GM21723 (cell line): ENCODE data around the gene USP33.
"Not testable (repeated sequence)": the region's sequence is repeated elsewhere in the genome, so short reads cannot be mapped to it uniquely, and the experiment has no call there.

ENCODE experiments used
- ATAC-seq: cut with Tn5 transposase; IDR thresholded peaks from one replicate; pipeline ENCODE4 v1.9.1; 2021; ENCODE audit warnings: mild to moderate bottlenecking, moderate library complexity; ENCODE audit not compliant: unreplicated experiment

USP33 gene

DNA sequence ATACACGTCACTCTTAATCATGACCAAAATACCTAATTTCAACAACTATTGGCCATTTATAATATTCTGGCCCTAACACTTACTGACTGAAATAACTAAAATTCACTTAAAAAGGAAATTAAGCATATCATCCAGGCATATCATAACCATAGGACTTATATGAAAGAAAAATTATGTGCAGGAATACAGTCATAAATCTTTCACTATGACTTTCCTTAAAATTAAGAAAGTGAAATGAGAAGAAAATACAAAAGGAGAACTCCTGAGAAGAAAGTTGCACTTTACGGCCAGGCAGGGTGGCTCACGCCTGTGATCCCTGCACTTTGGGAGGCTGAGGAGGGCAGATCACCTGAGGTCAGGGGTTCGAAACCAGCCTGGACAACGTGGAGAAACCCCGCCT is 86.6 kb downstream of the USP33 start:
- ATAC-seq = no peak

DNA sequence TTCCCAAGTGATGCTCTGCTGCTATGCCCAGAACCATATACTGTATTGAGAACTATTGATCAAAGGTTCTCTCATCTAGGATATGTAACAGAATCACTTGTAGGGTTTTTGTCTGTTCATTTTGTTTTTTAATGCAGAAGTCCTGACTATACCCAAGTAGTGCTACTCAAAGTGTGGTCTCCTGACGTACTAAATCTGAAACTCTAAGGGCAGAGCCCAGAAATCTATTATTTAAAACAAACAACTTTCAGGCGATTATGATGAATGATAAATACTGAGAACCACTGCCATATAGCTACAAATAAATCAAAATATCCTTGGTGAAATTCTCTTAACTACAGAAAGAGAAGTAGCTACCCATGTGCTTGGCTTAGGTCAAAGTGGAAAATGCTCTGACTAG is 87.3 kb downstream of the USP33 start:
- peak; percentile 51 for ATAC-seq

DNA sequence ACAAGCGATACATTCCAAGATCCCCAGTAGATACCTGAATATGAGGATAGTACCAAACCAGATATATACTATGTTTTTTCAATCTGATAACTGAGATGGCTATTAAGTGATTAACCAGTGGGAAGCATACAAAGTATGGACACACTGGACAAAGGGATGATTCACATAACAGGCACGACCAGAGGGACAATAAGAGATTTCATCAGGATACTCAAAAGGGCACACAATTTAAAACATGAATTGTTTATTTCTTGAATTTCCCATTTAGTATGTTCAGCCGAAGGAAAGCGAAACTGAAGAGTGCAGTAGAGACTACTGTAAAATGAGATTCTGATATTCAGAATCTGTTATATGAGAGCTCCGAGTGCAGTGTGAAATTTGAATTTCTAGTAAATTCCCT is 87.8 kb downstream of the USP33 start:
- peak; percentile 49 for ATAC-seq

DNA sequence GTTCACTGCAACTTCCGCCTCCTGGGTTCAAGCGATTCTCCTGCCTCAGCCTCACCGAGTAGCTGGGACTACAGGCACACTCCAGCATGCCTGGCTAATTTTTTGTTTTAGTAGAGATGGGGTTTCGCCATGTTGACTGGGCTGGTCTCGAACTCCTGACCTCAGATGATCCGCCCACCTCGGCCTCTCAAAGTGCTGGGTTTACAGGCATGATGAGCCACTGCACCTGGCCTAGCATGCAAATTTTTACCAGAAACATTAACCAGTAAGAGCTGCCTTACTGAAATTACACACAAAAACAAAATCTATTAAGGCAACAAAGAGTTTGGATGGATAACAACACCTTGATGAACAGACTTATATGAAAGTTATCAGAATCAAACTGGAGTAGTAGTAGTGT is 89.3 kb downstream of the USP33 start:
- ATAC-seq = no peak

DNA sequence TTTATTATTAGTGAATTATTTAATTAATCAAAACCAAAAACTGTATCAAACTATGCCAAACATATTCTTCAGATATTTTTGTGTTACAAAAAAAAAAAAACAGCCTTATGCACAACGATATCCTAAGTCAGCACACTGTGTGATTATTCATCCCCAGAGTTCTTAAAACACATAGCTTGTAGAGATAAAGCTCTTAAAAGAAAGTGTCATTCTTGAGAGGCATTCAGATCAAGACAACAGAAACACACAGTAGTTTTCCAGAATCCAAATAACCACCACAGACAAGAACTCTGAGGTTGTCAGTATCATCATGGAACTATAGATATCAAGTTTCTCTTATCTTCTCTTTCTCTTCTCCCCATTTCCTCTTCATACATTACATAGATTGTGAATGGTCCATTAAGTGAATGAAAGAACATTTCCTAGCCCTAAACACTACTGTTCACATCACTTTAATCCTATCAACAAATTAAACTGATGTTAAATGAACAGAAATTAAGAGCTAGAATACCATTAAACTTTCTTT is 90.7 kb downstream of the USP33 start:
- no peak for ATAC-seq

DNA sequence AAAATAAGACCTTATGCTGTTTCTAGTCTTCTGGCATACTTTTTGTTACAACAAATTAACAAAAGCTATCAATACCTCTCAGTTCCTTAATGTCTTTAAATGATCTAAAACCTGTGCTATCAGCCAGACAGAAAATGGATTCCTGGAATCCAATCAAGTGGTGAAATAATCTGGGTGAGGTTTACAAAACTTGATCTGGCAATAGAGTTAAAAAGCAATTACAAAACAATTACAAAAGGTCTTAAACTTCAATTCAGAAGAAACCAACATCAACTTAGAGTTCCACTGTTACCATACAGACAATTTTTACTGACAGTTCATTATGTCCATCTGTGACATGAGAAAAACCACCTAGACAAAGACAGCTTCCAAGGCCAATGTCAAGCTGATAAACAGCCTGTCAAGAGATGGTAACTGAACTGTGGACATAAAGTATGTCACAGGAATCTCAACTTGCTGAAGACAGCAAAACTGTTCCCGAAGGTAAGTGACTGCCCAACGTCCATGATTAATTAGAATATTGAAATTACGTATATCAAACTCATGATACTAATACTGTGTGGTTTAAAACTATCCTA is 94.6 kb downstream of the USP33 start:
- ATAC-seq = no peak

DNA sequence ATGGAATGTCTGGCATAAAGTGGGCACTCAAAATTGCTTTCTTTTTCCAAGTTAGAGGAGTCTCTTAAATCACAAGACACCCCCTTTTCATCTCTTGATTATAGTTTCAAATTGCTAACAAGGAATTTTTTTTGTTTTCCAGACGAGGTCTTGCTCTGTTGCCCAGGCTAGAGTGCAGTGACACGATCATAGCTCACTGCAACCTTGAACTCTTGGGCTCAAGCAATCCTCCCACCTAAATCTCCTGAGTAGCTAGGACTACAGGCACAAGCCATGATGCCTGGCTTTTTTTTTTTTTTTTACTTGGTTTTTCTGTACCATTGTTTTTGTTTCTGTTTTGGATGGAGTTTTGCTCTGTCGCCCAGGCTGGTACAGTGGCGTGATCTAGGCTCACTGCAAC is 98.0 kb downstream of the USP33 start:
- no peak for ATAC-seq

DNA sequence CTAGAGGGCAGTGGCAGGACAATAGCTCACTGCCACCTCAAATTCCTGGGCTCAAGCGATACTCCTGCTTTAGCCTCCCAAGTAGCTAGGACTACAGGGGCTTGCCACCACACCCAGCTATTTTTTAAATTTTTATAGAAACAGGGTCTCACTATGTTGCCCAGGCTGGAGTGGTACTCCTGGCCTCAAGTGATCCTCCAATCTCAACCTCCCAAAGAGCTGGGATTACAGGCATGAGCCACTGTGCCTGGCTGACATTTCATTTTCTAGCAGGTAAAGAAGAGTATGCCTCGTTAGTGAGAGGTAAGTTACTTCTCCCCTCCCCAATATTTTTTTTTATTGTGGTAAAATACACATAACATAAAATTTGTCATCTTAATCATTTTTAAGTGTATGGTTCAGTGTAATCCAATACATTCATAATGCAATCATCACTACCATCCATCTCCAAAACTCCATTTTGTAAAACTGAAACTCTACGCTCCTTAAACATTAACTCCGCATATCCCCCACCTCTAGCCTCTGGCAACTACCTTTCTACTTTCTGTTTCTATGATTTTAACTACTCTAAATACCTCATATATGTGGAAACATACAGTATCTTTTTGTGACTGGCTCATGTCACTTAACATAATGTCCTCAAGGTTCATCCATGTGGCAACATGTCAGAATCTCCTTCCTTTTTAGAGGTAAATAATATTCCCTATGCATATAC is 99.6 kb downstream of the USP33 start:
- no peak for ATAC-seq

DNA sequence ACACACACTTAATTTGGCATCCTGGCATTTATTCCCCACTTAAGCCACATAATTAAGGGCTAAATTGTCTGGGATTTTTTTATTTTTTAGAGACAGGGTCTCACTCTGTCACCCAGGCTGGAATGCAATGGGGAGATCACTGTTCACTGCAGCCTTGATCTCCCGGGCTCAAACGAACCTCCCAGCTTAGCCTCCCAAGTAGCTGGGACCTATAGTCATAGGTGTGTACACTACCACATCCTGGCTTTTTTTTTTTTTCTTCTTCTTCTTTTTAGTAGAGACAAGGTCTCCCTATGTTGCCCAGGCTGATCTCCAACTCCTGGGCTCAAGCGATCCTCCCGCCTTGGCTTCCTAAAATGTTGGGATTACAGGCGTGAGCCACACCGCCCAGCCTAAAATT is 101.4 kb downstream of the USP33 start:
- ATAC-seq = no peak

DNA sequence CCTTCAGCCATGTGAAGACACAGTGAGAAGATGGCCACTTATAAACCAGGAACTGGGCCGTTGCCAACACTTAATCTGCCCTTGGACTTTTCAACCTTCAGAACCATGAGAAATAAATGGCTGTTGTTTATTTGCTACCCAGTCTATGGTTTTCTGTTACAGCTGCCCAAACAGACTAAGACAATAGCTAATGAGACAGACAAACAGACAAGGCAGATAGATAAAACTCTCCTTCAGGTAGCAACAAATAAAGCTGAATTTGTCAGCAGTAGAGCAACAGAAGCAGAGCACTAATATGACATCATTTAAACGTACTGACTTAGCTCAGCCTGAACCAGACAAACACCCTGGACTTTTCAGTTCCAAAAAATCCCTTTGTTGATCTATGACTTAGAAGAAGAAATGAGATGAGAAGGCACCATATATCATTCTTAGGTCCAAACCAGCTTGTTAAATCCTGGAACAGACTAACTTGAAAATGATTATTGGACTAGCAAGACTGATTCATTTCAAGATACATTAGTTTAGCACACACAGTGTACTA is 104.1 kb downstream of the USP33 start:
- no peak for ATAC-seq

DNA sequence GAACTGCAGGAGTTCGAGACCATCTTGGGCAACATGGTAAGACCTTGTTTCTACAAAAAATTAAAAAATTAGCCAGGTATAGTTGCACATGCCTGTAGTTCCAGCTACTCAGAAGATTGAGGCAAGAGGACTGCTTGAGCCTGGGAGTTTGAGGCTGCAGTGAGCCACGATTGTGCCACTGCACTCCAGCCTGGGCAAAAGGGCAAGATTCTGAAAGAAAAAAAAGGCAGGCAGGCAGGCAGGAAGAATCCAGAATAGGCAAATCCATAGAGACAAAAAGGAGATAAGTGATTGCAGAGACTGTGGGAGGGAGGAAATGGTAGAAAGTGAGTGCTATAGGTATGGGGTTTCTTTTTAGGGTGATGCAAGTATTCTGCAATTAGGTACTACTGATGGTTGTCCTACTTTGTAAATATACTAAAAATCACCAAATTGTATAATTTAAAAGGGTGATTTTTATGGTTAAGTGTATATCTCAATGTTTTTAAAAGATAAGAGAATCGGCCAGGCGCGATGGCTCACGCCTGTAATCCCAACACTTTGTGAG is 106.6 kb downstream of the USP33 start:
- ATAC-seq = no peak

DNA sequence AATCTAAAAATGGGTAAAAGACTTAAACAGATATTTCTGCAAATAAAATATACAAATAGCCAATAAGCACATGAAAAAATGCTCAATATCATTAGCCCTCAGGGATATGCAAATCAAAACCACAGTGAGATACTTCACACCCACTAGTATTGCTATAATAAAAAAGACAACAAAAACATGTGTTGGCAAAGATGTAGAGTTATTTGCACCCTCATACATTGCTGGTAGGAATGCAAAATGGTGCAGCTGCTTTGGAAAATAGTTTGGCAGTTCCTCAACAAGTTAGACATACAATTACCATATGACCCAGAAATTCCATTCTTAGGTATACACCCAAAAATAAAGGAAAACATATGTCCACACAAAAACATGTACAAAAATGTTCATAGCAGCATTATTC is 107.4 kb downstream of the USP33 start:
- ATAC-seq = no peak

DNA sequence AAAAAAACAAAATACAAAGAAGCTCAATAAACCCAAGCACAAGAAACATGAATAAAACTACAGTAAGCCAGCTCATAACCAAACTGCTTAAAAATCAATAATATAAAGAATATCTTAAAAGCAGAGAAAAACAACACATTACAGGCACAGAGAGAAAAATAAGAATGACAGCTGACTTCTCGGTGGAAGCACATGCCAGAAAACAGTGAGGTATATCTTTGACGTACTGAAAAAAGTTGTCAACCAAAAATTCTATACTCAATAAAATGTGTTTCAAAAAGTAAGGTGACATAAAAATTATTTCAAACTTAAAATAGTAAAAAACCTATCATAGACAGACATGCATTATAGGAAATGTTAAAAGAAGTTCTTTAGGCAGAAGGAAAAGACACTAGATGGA is 110.5 kb downstream of the USP33 start:
- no peak for ATAC-seq

DNA sequence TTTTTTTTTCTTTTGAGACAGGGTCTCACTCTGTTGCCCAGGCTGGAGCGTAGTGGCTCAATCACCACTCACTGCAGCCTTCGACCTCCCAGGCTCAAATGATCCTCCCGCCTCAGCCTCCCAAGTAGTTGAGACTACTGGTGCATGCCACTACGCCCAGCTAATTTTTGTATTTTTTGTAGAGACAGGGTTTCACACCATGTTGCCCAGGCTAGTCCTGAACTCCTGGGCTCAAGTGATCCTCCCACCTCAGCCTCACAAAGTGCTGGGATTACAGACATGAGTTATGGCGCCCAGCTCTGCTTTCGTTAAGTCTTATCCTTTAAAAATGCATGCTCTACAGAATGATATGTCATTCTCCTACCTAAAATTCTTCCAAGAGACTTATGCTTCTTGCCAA is 113.4 kb downstream of the USP33 start:
- not testable (repeated sequence) for ATAC-seq
